Measurements from ENCODE around the gene MYO1D. TPM values are rescaled to one million over a fixed set of nuclear protein-coding genes. Genes with fewer than 3 reads are reported as not detected.

The MYO1D gene
- total and polyA plus RNA-seq, 2 of the 13 experiments (the other 11 are each of a cell fraction or from before 2014, with no cell fraction given): 13.2 to 17.3 TPM

- no peak for TF ChIP-seq GZF1 (CRISPR knock-in tag; IDR thresholded peaks at IDR 0.05)
- TF ChIP-seq SNAPC2 (CRISPR knock-in tag; IDR thresholded peaks at IDR 0.05): 0 out of 2 replicates have a peak, but pooled peaks have one; percentile 46
- TF ChIP-seq, protein P1, sequence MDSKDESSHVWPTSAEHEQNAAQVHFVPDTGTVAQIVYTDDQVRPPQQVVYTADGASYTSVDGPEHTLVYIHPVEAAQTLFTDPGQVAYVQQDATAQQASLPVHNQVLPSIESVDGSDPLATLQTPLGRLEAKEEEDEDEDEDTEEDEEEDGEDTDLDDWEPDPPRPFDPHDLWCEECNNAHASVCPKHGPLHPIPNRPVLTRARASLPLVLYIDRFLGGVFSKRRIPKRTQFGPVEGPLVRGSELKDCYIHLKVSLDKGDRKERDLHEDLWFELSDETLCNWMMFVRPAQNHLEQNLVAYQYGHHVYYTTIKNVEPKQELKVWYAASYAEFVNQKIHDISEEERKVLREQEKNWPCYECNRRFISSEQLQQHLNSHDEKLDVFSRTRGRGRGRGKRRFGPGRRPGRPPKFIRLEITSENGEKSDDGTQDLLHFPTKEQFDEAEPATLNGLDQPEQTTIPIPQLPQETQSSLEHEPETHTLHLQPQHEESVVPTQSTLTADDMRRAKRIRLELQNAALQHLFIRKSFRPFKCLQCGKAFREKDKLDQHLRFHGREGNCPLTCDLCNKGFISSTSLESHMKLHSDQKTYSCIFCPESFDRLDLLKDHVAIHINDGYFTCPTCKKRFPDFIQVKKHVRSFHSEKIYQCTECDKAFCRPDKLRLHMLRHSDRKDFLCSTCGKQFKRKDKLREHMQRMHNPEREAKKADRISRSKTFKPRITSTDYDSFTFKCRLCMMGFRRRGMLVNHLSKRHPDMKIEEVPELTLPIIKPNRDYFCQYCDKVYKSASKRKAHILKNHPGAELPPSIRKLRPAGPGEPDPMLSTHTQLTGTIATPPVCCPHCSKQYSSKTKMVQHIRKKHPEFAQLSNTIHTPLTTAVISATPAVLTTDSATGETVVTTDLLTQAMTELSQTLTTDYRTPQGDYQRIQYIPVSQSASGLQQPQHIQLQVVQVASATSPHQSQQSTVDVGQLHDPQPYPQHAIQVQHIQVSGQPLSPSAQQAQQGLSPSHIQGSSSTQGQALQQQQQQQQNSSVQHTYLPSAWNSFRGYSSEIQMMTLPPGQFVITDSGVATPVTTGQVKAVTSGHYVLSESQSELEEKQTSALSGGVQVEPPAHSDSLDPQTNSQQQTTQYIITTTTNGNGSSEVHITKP (CRISPR knock-in tag; IDR thresholded peaks at IDR 0.05; ENCODE audit: low read depth): no peak
- TF ChIP-seq MIER3 (CRISPR knock-in tag; IDR thresholded peaks at IDR 0.05; ENCODE audit: borderline replicate concordance): no peak; the same call in 1 of the 2 replicates
- TF ChIP-seq NFATC3 (CRISPR knock-in tag; IDR thresholded peaks at IDR 0.05): no peak
- TF ChIP-seq ZNF274 (CRISPR knock-in tag; IDR thresholded peaks at IDR 0.05): no peak; the same call in 1 of the 2 replicates
- no peak; the same call in 1 of the 2 replicates for TF ChIP-seq CBX5 (CRISPR knock-in tag; IDR thresholded peaks at IDR 0.05; ENCODE audit: borderline replicate concordance)
- TF ChIP-seq NFYB (CRISPR knock-in tag; IDR thresholded peaks at IDR 0.05): peak; percentile 81
- TF ChIP-seq SRF (IDR thresholded peaks at IDR 0.05; ENCODE audit: low read depth, low read length): no peak
- TF ChIP-seq ZMYM2 (CRISPR knock-in tag; IDR thresholded peaks at IDR 0.05): no peak
- no peak for TF ChIP-seq ZNF558 (CRISPR knock-in tag; IDR thresholded peaks at IDR 0.05; ENCODE audit: borderline replicate concordance)
- TF ChIP-seq KDM3A (CRISPR knock-in tag; IDR thresholded peaks at IDR 0.05; ENCODE audit: low read depth): peak; percentile 61; the same call in 1 of the 2 replicates
- TF ChIP-seq ATF7 (IDR thresholded peaks at IDR 0.05): no peak
- 0 out of 2 replicates have a peak, but pooled peaks have one; percentile 20 for TF ChIP-seq ATF7 (CRISPR knock-in tag; IDR thresholded peaks at IDR 0.05)
- TF ChIP-seq IRF2 (CRISPR knock-in tag; IDR thresholded peaks at IDR 0.05): peak; percentile 95
- TF ChIP-seq, protein P2, sequence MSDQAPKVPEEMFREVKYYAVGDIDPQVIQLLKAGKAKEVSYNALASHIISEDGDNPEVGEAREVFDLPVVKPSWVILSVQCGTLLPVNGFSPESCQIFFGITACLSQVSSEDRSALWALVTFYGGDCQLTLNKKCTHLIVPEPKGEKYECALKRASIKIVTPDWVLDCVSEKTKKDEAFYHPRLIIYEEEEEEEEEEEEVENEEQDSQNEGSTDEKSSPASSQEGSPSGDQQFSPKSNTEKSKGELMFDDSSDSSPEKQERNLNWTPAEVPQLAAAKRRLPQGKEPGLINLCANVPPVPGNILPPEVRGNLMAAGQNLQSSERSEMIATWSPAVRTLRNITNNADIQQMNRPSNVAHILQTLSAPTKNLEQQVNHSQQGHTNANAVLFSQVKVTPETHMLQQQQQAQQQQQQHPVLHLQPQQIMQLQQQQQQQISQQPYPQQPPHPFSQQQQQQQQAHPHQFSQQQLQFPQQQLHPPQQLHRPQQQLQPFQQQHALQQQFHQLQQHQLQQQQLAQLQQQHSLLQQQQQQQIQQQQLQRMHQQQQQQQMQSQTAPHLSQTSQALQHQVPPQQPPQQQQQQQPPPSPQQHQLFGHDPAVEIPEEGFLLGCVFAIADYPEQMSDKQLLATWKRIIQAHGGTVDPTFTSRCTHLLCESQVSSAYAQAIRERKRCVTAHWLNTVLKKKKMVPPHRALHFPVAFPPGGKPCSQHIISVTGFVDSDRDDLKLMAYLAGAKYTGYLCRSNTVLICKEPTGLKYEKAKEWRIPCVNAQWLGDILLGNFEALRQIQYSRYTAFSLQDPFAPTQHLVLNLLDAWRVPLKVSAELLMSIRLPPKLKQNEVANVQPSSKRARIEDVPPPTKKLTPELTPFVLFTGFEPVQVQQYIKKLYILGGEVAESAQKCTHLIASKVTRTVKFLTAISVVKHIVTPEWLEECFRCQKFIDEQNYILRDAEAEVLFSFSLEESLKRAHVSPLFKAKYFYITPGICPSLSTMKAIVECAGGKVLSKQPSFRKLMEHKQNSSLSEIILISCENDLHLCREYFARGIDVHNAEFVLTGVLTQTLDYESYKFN (CRISPR knock-in tag; conservative IDR thresholded peaks at IDR 0.05): 0 out of 2 replicates have a peak, but pooled peaks have one; percentile 18
- peak; percentile 34; the same call in 1 of the 2 replicates for TF ChIP-seq MXD4 (CRISPR knock-in tag; IDR thresholded peaks at IDR 0.05)
- no peak; the same call in 1 of the 2 replicates for TF ChIP-seq ZNF543 (CRISPR knock-in tag; IDR thresholded peaks at IDR 0.05)
- TF ChIP-seq NONO (IDR thresholded peaks at IDR 0.05): no peak
- TF ChIP-seq NONO (CRISPR knock-in tag; conservative IDR thresholded peaks at IDR 0.05): peak; percentile 76
- no peak for TF ChIP-seq SMC3 (IDR thresholded peaks at IDR 0.05; ENCODE audit: low read length)
- TF ChIP-seq SIX4 (CRISPR knock-in tag; IDR thresholded peaks at IDR 0.05): no peak
- TF ChIP-seq ZNF607 (CRISPR knock-in tag; IDR thresholded peaks at IDR 0.05; ENCODE audit: borderline replicate concordance): no peak; the same call in 1 of the 2 replicates
- TF ChIP-seq, protein P3, sequence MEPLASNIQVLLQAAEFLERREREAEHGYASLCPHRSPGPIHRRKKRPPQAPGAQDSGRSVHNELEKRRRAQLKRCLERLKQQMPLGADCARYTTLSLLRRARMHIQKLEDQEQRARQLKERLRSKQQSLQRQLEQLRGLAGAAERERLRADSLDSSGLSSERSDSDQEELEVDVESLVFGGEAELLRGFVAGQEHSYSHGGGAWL (CRISPR knock-in tag; IDR thresholded peaks at IDR 0.05): peak; percentile 30; the same call in 1 of the 2 replicates
Observed at GRCh38 chr17:32444301-32445073, 432.4 kb downstream of the MYO1D start, which contains the start of gene PSMD11 (continued).

Data from HepG2 (cell line).